Mesenchymal stem cell (in vitro differentiated cells and primary cell): ENCODE data around the gene ASAP2.

Experiments
- DNase-seq: peaks from one replicate; pipeline ENCODE4 v3.0.0-alpha.2; 2013
- H2AFZ ChIP-seq: one replicate; pipeline ENCODE4 v1.6.1; 2013; ENCODE audit warnings: low read depth, mild to moderate bottlenecking, control low read depth, inconsistent platforms, low read length, moderate library complexity
- H2AK5ac ChIP-seq: 2 replicates; pipeline ENCODE4 v1.6.1; 2013; ENCODE audit warnings: low read length, moderate library complexity, mild to moderate bottlenecking, inconsistent platforms; ENCODE audit not compliant: severe bottlenecking
- H2BK120ac ChIP-seq: one replicate; pipeline ENCODE4 v1.6.1; 2013; ENCODE audit warnings: low read depth, mild to moderate bottlenecking, inconsistent platforms, low read length, moderate library complexity
- H2BK12ac ChIP-seq, 2 experiments: one replicate each; pipeline ENCODE4 v1.6.1; 2013; ENCODE audit warnings: inconsistent platforms in 2 of 2, low read length in 2 of 2, mild to moderate bottlenecking in 2 of 2, moderate library complexity in 2 of 2, control low read depth in 1 of 2
- H2BK15ac ChIP-seq: one replicate; pipeline ENCODE4 v1.6.1; 2013; ENCODE audit warnings: mild to moderate bottlenecking, low read depth, inconsistent platforms; ENCODE audit not compliant: poor library complexity, severe bottlenecking
- H2BK5ac ChIP-seq: 2 replicates; pipeline ENCODE4 v1.6.1; 2013; ENCODE audit warnings: low read depth, mild to moderate bottlenecking, low read length, control low read depth, inconsistent platforms; ENCODE audit not compliant: poor library complexity, severe bottlenecking
- H3K14ac ChIP-seq, 2 experiments: one replicate each; pipeline ENCODE4 v1.6.1; 2013; ENCODE audit warnings: inconsistent platforms in 2 of 2, low read length in 2 of 2, control low read depth in 1 of 2, mild to moderate bottlenecking in 1 of 2, moderate library complexity in 1 of 2
- H3K18ac ChIP-seq, 2 experiments: one replicate each; pipeline ENCODE4 v1.6.1; 2013; ENCODE audit warnings: inconsistent platforms in 2 of 2, low read length in 2 of 2, control low read depth in 1 of 2, low read depth in 1 of 2, mild to moderate bottlenecking in 1 of 2
- H3K23ac ChIP-seq, 2 experiments: one replicate each; pipeline ENCODE4 v1.6.1; 2013; ENCODE audit warnings: inconsistent platforms in 2 of 2, low read length in 2 of 2, mild to moderate bottlenecking in 2 of 2, moderate library complexity in 2 of 2, control low read depth in 1 of 2
- H3K27ac ChIP-seq: 2 replicates; pipeline ENCODE4 v1.5.1; 2013; ENCODE audit warnings: mild to moderate bottlenecking, moderate library complexity, low read length, control low read depth, inconsistent platforms; ENCODE audit not compliant: poor library complexity, severe bottlenecking
- H3K27me3 ChIP-seq, 2 experiments: 2 replicates each; pipeline versions ENCODE4 v1.6.1 to v1.7.0; 2013; ENCODE audit warnings: low read length in 2 of 2, mild to moderate bottlenecking in 2 of 2, moderate library complexity in 2 of 2, control low read depth in 1 of 2, inconsistent platforms in 1 of 2; ENCODE audit not compliant: control insufficient read depth in 1 of 2, insufficient read depth in 1 of 2
- H3K36me3 ChIP-seq, 2 experiments: 2 replicates each; pipeline versions ENCODE4 v1.6.1 to v1.7.0; 2013; ENCODE audit warnings: low read length in 2 of 2, control low read depth in 1 of 2, inconsistent platforms in 1 of 2, low read depth in 1 of 2, mild to moderate bottlenecking in 1 of 2; ENCODE audit not compliant: insufficient read depth in 2 of 2, control insufficient read depth in 1 of 2
- H3K4ac ChIP-seq, 2 experiments: one replicate each; pipeline ENCODE4 v1.6.1; 2013; ENCODE audit warnings: inconsistent platforms in 2 of 2, low read length in 2 of 2, mild to moderate bottlenecking in 2 of 2, moderate library complexity in 2 of 2, control low read depth in 1 of 2, low read depth in 1 of 2
- H3K4me1 ChIP-seq: 2 replicates; pipeline ENCODE4 v1.6.1; 2013; ENCODE audit warnings: low read depth, low read length, control low read depth; ENCODE audit not compliant: control insufficient read depth, insufficient read depth
- H3K4me2 ChIP-seq: 2 replicates; pipeline ENCODE4 v1.6.1; 2013; ENCODE audit warnings: low read length, mild to moderate bottlenecking, inconsistent platforms; ENCODE audit not compliant: poor library complexity, severe bottlenecking
- H3K4me3 ChIP-seq, 2 experiments: 2 replicates each; pipeline versions ENCODE4 v1.5.1 to v1.7.0; 2013; ENCODE audit warnings: low read length in 2 of 2, mild to moderate bottlenecking in 2 of 2, control low read depth in 1 of 2, low read depth in 1 of 2; ENCODE audit not compliant: insufficient read depth in 1 of 2
- H3K79me1 ChIP-seq: replicated peaks from 2 replicates; pipeline ENCODE4 v1.6.1; 2013; ENCODE audit warnings: mild to moderate bottlenecking, control low read depth, low read length, inconsistent platforms; ENCODE audit not compliant: poor library complexity, severe bottlenecking
- H3K9ac ChIP-seq: 2 replicates; pipeline ENCODE4 v1.7.0; 2013; ENCODE audit warnings: mild to moderate bottlenecking, low read length, moderate library complexity
- H3K9me3 ChIP-seq: 2 replicates; pipeline ENCODE4 v1.7.0; 2013; ENCODE audit warnings: mild to moderate bottlenecking, low read length; ENCODE audit not compliant: control insufficient read depth
- H4K8ac ChIP-seq: one replicate; pipeline ENCODE4 v1.6.1; 2013; ENCODE audit warnings: inconsistent platforms, mild to moderate bottlenecking, low read length, moderate library complexity
- H4K91ac ChIP-seq: one replicate; pipeline ENCODE4 v1.6.1; 2013; ENCODE audit warnings: mild to moderate bottlenecking, low read length, inconsistent platforms
- WGBS: methylation state at CpG from one replicate; pipeline ENCODE4 v1.1.7; 2013; ENCODE audit warnings: mixed read lengths; 5-methylcytosine and 5-hydroxymethylcytosine counted together

The ASAP2 gene

DNA sequence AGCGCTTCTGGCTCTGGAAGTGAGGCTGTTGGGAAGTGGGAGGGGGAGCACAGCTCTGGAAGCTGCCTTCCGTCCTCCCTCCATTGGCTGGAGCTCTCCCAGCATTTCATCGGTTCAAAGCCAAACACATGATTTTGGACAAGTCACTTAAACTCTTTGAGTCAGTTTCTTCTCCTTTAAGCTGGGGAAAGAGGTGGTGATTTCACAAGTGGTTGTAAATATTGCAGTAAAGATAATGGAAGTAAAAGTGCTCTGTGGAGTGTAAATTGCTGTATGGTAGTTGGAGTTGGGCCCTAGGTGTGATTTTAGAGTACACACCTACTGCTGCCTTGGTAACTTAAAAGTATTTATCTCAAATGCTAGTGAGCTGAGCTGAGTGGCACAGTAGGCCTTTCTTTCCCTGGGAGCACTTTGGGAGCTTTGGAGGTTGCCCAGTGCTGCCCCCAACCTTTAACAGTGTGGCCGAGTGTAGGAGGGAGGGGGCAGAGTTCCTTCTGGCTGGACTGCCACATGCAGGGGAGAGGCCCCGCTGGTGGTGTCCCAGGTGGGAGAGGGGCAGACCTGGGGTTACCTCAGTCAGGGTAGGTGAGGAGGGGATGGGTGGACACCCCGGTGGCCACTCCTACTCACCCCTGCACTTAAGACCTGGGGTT lies 54.7 kb downstream of the ASAP2 start:
- WGBS = 85% methylated on average over 4 of the region's 6 CpGs
- Histone ChIP-seq H2BK5ac (no peak overlapping the region), H3K36me3 (no peaks in the 10 kb centered on the region), H2BK15ac (peak overlapping the region; percentile 67), H3K14ac (no peak overlapping the region), H2BK120ac (peak overlapping the region; percentile 75), H3K18ac (peak overlapping the region; percentile 84 to 86), H2BK12ac (peak overlapping the region; percentile 74 to 98), H4K8ac (peak overlapping the region; percentile 79), H3K27ac (no peak overlapping the region), H4K91ac (peak overlapping the region; percentile 89), H3K9me3 (no peaks in the 10 kb centered on the region), H3K4me1 (peaks cover 38% of the 10 kb centered on the region), H3K4me3 (peak overlapping the region in 1 of 2 experiments; percentile 53), H3K9ac (peak overlapping the region; percentile 78), H3K23ac (peak overlapping the region; percentile 37 to 61), H3K4ac (peak overlapping the region; percentile 83), H3K79me1 (peaks cover 34% of the 10 kb centered on the region), H2AFZ (no peak overlapping the region), H3K4me2 (no peak overlapping the region), H2AK5ac (peak overlapping the region; percentile 69), H3K27me3 (no peaks in the 10 kb centered on the region)
- peak; percentile 57 for DNase-seq

DNA sequence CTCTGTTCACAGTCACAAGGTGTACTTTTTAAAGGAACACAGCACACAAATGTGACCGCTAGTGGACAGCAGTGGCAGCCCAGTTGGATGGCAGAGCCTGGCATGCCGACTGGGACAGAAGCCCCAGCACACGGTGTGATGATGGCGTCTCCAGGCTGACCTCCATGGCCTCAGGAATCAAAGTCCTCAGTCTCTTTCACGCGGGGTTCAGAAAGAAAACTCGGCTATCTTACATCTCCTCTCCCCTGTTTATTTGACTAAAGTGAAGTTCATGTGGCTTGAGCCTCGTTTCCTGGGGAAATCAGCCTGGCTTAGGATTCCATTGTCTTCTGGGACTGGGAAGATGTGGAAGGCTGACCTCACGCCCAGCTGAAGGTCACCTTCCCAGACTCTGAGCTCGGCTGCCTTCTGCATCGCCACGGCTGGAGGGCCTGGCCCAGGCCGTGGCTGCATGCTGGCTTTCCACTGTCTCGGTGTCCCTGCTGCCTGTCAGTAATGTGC lies 56.1 kb downstream of the ASAP2 start:
- Histone ChIP-seq H2BK12ac (peak overlapping the region in 1 of 2 experiments; percentile 87), H3K79me1 (peaks cover 31% of the 10 kb centered on the region)

DNA sequence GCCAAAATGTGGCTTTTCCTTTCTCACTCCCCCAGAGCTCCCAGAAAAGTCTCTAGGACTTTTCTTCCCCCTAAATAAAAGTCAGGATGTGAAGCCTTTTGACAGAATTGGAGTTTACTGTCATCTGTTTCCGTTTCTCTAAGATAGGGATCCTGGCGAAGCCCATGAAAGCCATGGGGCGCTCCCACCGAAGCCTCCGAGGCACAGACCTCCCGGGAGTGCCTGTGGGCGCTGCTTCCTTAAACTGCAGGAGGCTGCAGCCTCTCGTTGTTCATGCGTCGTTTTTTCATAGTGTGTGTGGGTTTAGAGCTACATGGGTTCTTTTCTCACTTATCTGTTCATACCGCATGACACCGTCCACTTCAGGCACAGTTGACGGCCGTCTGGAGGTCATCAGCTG lies 56.8 kb downstream of the ASAP2 start:
- Histone ChIP-seq H3K36me3 (no peaks in the 10 kb centered on the region), H2AFZ (no peak overlapping the region), H3K4me2 (peak overlapping the region; percentile 25), H4K8ac (peak overlapping the region; percentile 14), H3K14ac (peak overlapping the region in 1 of 2 experiments; percentile 78), H3K23ac (peak overlapping the region in 1 of 2 experiments; percentile 46), H3K79me1 (peaks cover 33% of the 10 kb centered on the region), H3K27ac (peak overlapping the region; percentile 14), H2BK12ac (peak overlapping the region in 1 of 2 experiments; percentile 87), H3K27me3 (no peaks in the 10 kb centered on the region), H2AK5ac (no peak overlapping the region), H2BK5ac (no peak overlapping the region), H3K4ac (peak overlapping the region; percentile 54 to 75), H3K18ac (peak overlapping the region in 1 of 2 experiments; percentile 92), H2BK15ac (no peak overlapping the region), H3K4me1 (peaks cover 32% of the 10 kb centered on the region), H2BK120ac (peak overlapping the region; percentile 29), H4K91ac (peak overlapping the region; percentile 77), H3K9me3 (no peaks in the 10 kb centered on the region), H3K9ac (peak overlapping the region; percentile 76), H3K4me3 (peak overlapping the region in 1 of 2 experiments; percentile 48)
- no peak for DNase-seq
- WGBS = 76% methylated on average over 12 of the region's 14 CpGs

More for the DNA sequence above, 56.1 kb downstream of the ASAP2 start:
- Histone ChIP-seq H2BK15ac (no peak overlapping the region), H3K18ac (peak overlapping the region; percentile 6 to 92), H2BK5ac (no peak overlapping the region), H2AFZ (no peak overlapping the region), H3K14ac (peak overlapping the region in 1 of 2 experiments; percentile 78), H3K27me3 (no peaks in the 10 kb centered on the region), H3K27ac (peak overlapping the region; percentile 14), H3K4me2 (peak overlapping the region; percentile 25), H3K9me3 (no peaks in the 10 kb centered on the region), H3K4ac (peak overlapping the region; percentile 54), H3K4me1 (peaks cover 33% of the 10 kb centered on the region), H3K4me3 (peak overlapping the region in 1 of 2 experiments; percentile 48), H3K9ac (peak overlapping the region; percentile 76), H2BK120ac (peak overlapping the region; percentile 23), H4K91ac (peak overlapping the region; percentile 77), H2AK5ac (peak overlapping the region; percentile 10), H3K23ac (peak overlapping the region in 1 of 2 experiments; percentile 46), H4K8ac (peak overlapping the region; percentile 14), H3K36me3 (no peaks in the 10 kb centered on the region)
- DNase-seq = peak; percentile 50
- 64% methylated on average over 14 of the region's 14 CpGs for WGBS

DNA sequence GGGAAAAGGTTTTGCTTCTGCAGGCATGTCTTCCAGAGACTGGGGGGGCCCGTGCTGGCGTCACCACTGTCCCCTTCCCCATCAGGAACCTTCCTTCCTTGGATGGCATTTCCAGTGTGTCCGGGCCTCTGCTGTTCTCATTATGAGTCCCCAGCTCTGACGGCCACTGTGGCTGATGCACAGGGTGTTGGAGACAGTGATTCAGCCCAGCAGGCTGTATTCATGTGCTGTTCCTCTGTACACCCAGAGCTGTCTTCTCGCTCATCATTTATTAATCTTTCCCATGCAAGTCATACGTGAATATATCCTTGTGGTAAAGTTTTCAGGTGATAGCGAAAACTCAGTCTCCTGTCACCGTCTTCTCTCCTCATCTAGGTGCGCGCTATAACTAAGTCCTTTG lies 57.7 kb downstream of the ASAP2 start:
- H3K9me3 ChIP-seq = no peaks in the 10 kb centered on the region
- no peak overlapping the region for H3K4me3 ChIP-seq
- no peak overlapping the region for H2AFZ ChIP-seq
- no peak overlapping the region for H2BK12ac ChIP-seq
- no peak overlapping the region for H3K23ac ChIP-seq
- H3K18ac ChIP-seq = no peak overlapping the region
- no peak overlapping the region for H3K27ac ChIP-seq
- H3K36me3 ChIP-seq = no peaks in the 10 kb centered on the region
- H2BK5ac ChIP-seq = no peak overlapping the region
- DNase-seq = no peak
- no peak overlapping the region for H2BK15ac ChIP-seq
- no peaks in the 10 kb centered on the region for H3K27me3 ChIP-seq
- H3K9ac ChIP-seq = peak overlapping the region; percentile 28
- H3K4me1 ChIP-seq = peaks cover 26% of the 10 kb centered on the region
- no peak overlapping the region for H4K91ac ChIP-seq
- no peak overlapping the region for H3K4ac ChIP-seq
- H2BK120ac ChIP-seq = no peak overlapping the region
- H3K4me2 ChIP-seq = no peak overlapping the region
- H4K8ac ChIP-seq = no peak overlapping the region
- no peak overlapping the region for H2AK5ac ChIP-seq
- 88% methylated on average over 10 of the region's 10 CpGs for WGBS
- H3K14ac ChIP-seq = no peak overlapping the region
- H3K79me1 ChIP-seq = peaks cover 34% of the 10 kb centered on the region
